IMR-90 (cell line): ENCODE data around the gene TMEFF1. TPM values are rescaled to one million over a fixed set of nuclear protein-coding genes. Genes with fewer than 3 reads are reported as not detected.

Source experiments
- polyA plus RNA-seq, 3 experiments: library from polyadenylated mRNA; depleted of rRNA; stranded (reverse); fragments of >200 nt; gene quantifications; 2 replicates each; pipeline ENCODE4 v1.2.3, GENCODE V29; 2012; ENCODE audit warnings: low replicate concordance in 1 of 3
- total RNA-seq: library from RNA; depleted of rRNA; stranded (reverse); fragments of >200 nt; gene quantifications from 2 replicates; pipeline ENCODE4 v1.2.3, GENCODE V29; 2012
- TF ChIP-seq, protein P1 (sequence below): fragments of 150-350 bp; IDR thresholded peaks from 2 replicates; pipeline ENCODE4 v1.6.1; 2016; ENCODE audit warnings: low read depth, mild to moderate bottlenecking, low read length, moderate library complexity, borderline replicate concordance

Gene TMEFF1
- total and polyA plus RNA-seq, 2 of the 4 experiments (the other 2 are of a cell fraction), result 0.62 to 0.90 TPM

DNA sequence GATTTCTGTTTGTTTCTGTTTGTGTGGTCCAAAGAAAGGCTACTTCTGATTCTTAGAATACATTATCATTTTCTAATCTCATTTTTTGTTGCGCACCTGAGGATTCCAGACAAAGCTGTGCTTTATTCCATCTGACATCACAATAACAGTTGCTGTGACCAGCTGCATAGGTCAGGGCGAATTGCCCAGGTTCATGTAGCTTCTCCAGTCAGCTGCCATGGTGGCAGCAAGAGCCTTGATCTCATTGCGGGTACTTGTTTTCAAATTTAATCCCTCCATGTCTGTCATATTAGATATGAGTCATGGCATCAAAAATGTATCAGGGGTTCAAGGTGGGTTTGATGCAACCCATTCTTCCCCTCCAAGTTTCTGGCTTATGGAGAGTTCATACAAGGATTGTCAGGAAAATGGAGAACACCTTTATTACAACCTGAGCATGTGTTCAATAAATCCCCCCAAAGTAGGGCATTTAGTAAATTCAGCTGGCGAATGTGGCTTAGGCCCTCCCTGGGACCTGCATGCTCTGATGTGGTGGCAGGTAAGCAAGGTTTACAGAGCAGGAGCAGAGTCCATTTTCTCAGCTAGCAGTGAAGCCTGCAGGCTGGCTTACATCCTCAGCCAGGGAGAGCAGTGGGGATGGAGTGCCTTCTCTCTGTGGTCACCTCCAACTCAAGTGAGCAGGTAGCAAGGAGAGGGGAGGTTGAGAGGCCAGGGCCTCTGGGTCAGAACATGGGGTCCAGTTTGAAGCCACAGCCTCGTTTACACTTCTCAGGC lies 118.9 kb downstream of the TMEFF1 start (continued):
- TF ChIP-seq, protein P1, sequence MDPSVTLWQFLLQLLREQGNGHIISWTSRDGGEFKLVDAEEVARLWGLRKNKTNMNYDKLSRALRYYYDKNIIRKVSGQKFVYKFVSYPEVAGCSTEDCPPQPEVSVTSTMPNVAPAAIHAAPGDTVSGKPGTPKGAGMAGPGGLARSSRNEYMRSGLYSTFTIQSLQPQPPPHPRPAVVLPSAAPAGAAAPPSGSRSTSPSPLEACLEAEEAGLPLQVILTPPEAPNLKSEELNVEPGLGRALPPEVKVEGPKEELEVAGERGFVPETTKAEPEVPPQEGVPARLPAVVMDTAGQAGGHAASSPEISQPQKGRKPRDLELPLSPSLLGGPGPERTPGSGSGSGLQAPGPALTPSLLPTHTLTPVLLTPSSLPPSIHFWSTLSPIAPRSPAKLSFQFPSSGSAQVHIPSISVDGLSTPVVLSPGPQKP, result no peak
